Stimulated activated effector memory CD8-positive, alpha-beta T cell treated with anti-CD3 and anti-CD28 coated beads, Interleukin-12 subunit alpha, Interleukin-12 subunit beta, amount 100 ng/mL, for 72 hours (primary cell): Measurements from ENCODE around the gene PLCB2.

ENCODE experiments used
- ATAC-seq: fragments of 150-1000 bp; cut with Tn5 transposase; 2 replicates; pipeline ENCODE4 v1.10.0; 2021
- DNase-seq, 2 donors: peaks; one replicate each; pipeline ENCODE4 v3.0.0; 2021 to 2022; ENCODE audit warnings: low spot score in 2 of 2
- H3K27ac Mint-ChIP-seq: one replicate; pipeline ENCODE4 v1.8.0; 2022; ENCODE audit warnings: mild to moderate bottlenecking, mixed read lengths
- H3K36me3 Mint-ChIP-seq: one replicate; pipeline ENCODE4 v1.8.0; 2022; ENCODE audit warnings: mild to moderate bottlenecking, mixed read lengths
- H3K4me1 Mint-ChIP-seq: one replicate; pipeline ENCODE4 v1.8.0; 2022; ENCODE audit warnings: mixed read lengths
- H3K4me3 Mint-ChIP-seq: one replicate; pipeline ENCODE4 v1.8.0; 2022; ENCODE audit warnings: mild to moderate bottlenecking, mixed read lengths
- H3K9me3 Mint-ChIP-seq: one replicate; pipeline ENCODE4 v1.8.0; 2022; ENCODE audit warnings: mixed read lengths

Gene PLCB2

DNA sequence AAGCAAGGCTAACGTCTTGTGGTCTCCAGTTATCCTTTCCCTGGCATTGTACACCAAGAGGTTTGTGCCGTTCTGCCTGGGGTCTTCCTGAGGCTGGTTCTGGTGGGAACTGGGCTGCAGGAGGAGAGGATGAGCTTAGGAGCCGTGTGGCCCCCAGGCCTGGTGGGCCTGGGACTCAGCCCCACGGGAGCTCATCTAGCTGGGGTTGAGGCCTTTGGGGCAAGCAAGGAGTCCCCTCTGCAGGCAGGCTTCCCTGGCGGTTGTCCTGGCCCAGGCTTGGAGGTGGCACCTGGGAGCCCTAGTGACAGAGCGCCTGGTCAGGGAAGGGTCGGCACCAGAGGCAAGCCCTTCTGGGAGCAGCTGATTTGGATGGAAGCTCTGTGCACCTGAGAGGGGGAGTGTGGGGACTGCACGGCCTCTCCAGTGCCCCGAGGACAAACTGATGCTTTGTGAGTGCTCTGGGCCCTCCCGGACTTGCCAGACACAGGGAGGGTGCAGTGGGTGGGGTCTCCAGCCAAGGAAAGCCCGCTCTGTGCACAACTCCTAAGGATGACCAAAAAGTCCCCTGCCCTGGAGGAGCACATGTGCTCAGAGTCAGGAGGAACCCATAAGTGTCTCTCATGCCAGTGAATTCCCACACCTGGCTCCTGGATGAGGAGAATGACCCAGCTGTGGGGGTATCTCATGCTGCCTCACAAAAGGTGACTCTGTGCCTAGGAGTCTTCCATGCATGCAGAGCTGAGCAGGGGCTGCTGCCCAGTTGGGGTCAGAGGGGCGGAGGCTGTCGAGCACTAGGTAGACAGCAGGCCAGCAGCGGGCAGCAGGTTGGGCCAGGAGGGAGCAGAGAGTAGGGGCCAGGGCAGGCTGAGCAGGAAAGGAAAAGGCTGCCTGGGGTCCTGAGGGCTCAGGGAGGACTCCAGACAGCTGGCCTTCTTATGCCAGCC, 66.2 kb downstream of the PLCB2 start:
- Mint-ChIP-seq H3K36me3 (no peaks in the 10 kb centered on the region), H3K4me1 (peaks cover 21% of the 10 kb centered on the region), H3K9me3 (no peaks in the 10 kb centered on the region), H3K27ac (no peak overlapping the region), H3K4me3 (no peak overlapping the region)
- no peak for ATAC-seq
- DNase-seq: no peak

DNA sequence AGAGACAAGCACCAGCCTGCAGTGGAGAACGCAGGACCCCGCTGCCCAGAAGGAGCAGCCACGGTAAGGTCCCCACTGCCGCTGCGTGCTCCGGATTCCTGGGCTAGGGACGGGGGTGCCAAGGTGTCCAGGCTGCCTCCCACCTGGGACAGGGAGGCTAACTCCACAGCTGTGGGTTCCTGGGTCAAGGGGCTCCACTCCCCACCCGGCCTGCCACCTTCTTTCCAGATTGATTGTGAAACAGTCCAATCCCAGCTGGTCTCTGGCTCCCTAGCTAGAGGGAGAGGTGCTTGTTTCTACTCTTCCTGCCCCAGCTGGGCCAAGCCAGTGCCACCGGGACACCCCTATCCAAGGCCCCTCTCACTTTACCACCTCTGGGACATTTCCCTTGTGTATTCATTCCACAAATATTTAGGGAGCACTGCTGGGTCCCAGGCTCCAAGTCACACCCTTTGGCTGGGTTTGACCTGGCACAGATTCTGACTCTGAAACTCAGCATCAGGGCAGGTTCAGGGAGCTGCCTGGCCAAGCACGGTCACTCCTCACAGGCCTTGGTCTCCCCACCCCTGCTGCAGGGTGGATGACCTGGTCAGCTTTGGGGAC, 67.0 kb downstream of the PLCB2 start:
- no peak for ATAC-seq
- Mint-ChIP-seq H3K4me3 (no peak overlapping the region), H3K27ac (no peak overlapping the region), H3K36me3 (no peaks in the 10 kb centered on the region), H3K9me3 (no peaks in the 10 kb centered on the region), H3K4me1 (peaks cover 21% of the 10 kb centered on the region)
- no peak for DNase-seq

DNA sequence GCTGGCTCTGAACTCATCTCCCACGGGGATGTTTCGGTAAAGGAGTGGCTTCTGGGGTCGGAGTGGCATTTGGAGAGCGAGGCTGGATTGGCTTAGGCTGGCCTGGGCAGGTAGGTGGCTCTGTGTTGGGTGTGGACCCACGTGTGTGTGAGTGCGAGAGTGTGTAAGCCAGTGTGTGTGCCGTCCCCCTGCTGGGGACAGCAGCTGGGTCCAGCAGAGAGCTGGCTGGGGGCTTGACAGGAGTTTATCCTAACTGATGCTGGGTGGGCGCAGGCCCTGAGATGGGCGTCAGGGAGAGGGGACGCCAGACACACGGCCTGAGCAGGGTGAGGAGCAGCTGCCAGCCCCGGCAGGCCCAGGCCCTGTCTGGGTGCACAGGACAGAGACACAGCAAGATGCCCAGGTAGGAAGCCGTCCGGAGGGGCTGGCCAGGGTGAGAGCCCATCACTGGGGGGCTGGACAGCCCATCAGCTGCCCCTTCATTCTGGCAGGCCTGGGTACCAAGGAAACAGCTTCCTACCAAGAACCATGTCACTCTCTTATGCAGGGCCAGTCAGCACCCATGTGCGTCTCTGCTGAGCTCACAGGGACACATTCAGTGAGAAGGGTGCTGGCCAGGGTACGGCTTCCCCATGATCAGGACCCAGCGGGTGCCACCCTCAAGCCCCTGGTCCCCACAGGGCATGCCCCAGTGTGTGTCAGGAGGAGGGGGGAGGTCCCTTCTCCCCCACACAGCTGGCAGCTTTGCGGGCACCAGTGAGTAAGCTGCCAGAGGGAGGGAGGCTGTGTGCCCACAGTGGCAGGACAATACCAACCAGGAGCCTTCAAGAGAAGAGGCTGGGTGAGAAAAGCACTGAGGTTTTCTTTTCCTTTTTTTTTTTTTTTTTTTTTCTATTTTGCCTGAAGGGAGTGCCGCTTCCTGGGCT, 67.8 kb downstream of the PLCB2 start:
- peaks cover 21% of the 10 kb centered on the region for H3K4me1 Mint-ChIP-seq
- no peaks in the 10 kb centered on the region for H3K9me3 Mint-ChIP-seq
- H3K36me3 Mint-ChIP-seq: no peaks in the 10 kb centered on the region
- no peak overlapping the region for H3K4me3 Mint-ChIP-seq
- ATAC-seq: no peak
- no peak for DNase-seq
- no peak overlapping the region for H3K27ac Mint-ChIP-seq

DNA sequence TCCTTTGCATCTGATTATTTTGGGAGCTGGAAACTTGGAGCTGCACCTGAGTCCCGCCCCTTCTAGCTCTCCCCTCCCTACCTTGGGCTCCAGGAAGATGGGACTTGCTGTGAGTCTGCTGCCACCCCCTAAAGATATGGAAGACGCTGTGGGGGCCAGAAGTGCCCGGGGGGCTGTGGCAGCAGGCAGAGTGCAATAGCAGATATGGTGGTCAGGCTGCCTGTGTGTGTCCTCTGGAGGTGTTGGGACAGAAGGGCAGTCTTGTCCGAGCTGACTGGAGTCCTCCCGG, 68.4 kb downstream of the PLCB2 start:
- DNase-seq (no peak), ATAC-seq (no peak)
- Mint-ChIP-seq H3K36me3 (no peaks in the 10 kb centered on the region), H3K4me3 (no peak overlapping the region), H3K27ac (no peak overlapping the region), H3K4me1 (peaks cover 21% of the 10 kb centered on the region), H3K9me3 (no peaks in the 10 kb centered on the region)

DNA sequence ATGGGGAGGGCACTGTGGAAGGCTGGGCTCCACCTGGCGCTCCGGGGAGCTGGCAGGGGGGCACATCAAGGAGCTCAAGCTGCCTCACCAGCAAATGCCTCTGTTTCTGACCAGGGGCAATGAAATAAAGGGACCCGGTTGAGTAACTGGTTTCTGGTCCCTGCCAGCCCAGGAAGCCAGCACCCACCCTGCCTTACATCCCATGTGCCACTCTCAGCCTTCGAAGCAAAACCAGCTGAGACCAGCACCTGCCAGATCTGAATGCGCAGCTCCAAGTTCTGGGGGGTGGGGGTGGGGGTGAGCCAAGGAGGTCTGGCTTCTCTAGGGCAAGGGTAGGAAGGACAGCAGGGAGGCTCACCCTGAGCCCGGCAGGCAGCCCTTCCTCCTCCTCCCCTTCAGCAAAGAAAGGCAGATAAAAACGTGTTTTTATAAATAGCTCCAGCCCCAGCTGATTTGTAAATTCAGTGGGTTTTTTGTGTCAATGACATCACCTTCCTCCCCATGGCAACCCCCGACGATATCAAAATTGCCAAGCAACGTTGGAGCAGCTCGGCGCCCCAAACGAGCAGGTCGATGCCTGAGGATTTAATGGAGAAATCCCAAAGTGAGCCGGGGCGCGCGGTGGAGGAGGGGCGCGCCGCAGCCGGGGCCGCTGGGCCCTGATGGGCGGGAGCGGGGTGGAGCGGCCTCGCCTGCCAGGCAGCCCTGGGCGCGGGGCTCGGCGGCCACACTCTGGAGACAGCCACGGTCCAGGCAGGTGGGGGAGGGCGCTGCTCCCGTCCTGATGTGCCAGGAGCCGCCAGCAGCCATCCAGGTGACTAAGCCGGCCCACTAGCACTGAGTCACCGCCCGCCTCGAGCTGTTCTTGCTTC, 69.0 kb downstream of the PLCB2 start, which contains the start of gene PAK6:
TSS of gene PAK6 (plus strand) at position 532 of the 872 bp plus-strand sequence. CDS start 25,723 bp downstream, outside the sequence.
- Mint-ChIP-seq H3K36me3 (no peaks in the 10 kb centered on the region), H3K4me1 (peaks cover 21% of the 10 kb centered on the region), H3K4me3 (peak within 1 kb of the TSS; percentile 33), H3K9me3 (no peaks in the 10 kb centered on the region), H3K27ac (no peak within 1 kb of the TSS)
- ATAC-seq (peak; percentile 66), DNase-seq (no peak)
